Caco-2 (cell line): Measurements from ENCODE around the gene MYO5B. TPM values are rescaled to one million over a fixed set of nuclear protein-coding genes. Genes with fewer than 3 reads are reported as not detected.

Experiments used
- BruUV-seq: library from RNA; stranded (reverse); fragments of 400-500 nt; replicated peaks from 2 replicates; lab custom pipeline; 2021; lab: Mats Ljungman, UMichigan
- CTCF ChIA-PET: fragments of 300-600 bp; sonication (Branson Sonifier 250); formaldehyde crosslinking; loops from one replicate; lab custom pipeline; 2022; ENCODE audit warnings: antibody characterized with exemption; lab: Charles Lee
- POLR2A ChIA-PET: fragments of 300-600 bp; sonication (Branson Sonifier 250); formaldehyde crosslinking; loops from one replicate; lab custom pipeline; 2022; ENCODE audit warnings: antibody characterized with exemption; lab: Charles Lee
- DNase-seq, 2 experiments: peaks; one replicate each; pipeline versions ENCODE4 v3.0.0 to v3.0.0-alpha.2; 2020 to 2022
- H3K27me3 ChIP-seq: replicated peaks from 2 replicates; pipeline ENCODE4 v1.6.0; 2011; ENCODE audit warnings: low read length; ENCODE audit not compliant: control insufficient read depth, insufficient read depth
- H3K36me3 ChIP-seq: 2 replicates; pipeline ENCODE4 v1.5.1; 2011; ENCODE audit warnings: low read length; ENCODE audit not compliant: control insufficient read depth, insufficient read depth
- H3K4me1 ChIP-seq: fragments of 250-450 bp; sonication (Bioruptor Pico); 2 replicates; pipeline ENCODE4 v1.5.1; 2020; ENCODE audit warnings: mild to moderate bottlenecking
- H3K4me3 ChIP-seq: 2 replicates; pipeline ENCODE4 v1.5.1; 2011; ENCODE audit warnings: low read depth, mild to moderate bottlenecking, control low read depth, low read length
- H3K9me3 ChIP-seq: fragments of 250-450 bp; sonication (Bioruptor Pico); 2 replicates; pipeline ENCODE4 v1.5.1; 2020; ENCODE audit warnings: mild to moderate bottlenecking, moderate library complexity
- H3K27ac Mint-ChIP-seq: one replicate; pipeline ENCODE4 v1.8.0; 2022; ENCODE audit warnings: mixed read lengths; ENCODE audit not compliant: unreplicated experiment
- H3K27me3 Mint-ChIP-seq: one replicate; pipeline ENCODE4 v1.8.0; 2022; ENCODE audit warnings: mixed read lengths; ENCODE audit not compliant: insufficient read depth, unreplicated experiment
- H3K36me3 Mint-ChIP-seq: one replicate; pipeline ENCODE4 v1.8.0; 2022; ENCODE audit warnings: mild to moderate bottlenecking, mixed read lengths; ENCODE audit not compliant: insufficient read depth, unreplicated experiment
- H3K4me1 Mint-ChIP-seq: one replicate; pipeline ENCODE4 v1.8.0; 2022; ENCODE audit warnings: low read depth, mixed read lengths; ENCODE audit not compliant: unreplicated experiment
- H3K4me3 Mint-ChIP-seq: one replicate; pipeline ENCODE4 v1.8.0; 2022; ENCODE audit warnings: mild to moderate bottlenecking, moderate library complexity, mixed read lengths; ENCODE audit not compliant: unreplicated experiment
- H3K9me3 Mint-ChIP-seq: one replicate; pipeline ENCODE4 v1.8.0; 2022; ENCODE audit warnings: mixed read lengths; ENCODE audit not compliant: unreplicated experiment
- intact Hi-C: fragments of 100-400 bp; cut with micrococcal nuclease; formaldehyde crosslinking; loops from one replicate; pipeline ENCODE4 v1.10.0; 2022; ENCODE audit not compliant: unreplicated experiment
- total RNA-seq: library from RNA; stranded (reverse); gene quantifications from 2 replicates; pipeline ENCODE4 v1.2.3, GENCODE V29; 2022
- TF ChIP-seq, protein P1 (sequence below), 2 experiments: fragments of 200-600 bp in 1 of 2; IDR thresholded peaks; 1 replicate in 1 of 2; 2 replicates in 1 of 2; pipeline versions ENCODE4 v1.5.1 to v1.8.0; 2011 to 2022; ENCODE audit warnings: antibody characterized with exemption in 1 of 2, control low read depth in 1 of 2, inconsistent platforms in 1 of 2, low read depth in 1 of 2, low read length in 1 of 2, mild to moderate bottlenecking in 1 of 2, moderate library complexity in 1 of 2; ENCODE audit not compliant: insufficient read depth in 1 of 2, severe bottlenecking in 1 of 2, unreplicated experiment in 1 of 2

MYO5B gene
- total RNA-seq, 1 experiment from 2014 or later = 28.3 TPM

DNA sequence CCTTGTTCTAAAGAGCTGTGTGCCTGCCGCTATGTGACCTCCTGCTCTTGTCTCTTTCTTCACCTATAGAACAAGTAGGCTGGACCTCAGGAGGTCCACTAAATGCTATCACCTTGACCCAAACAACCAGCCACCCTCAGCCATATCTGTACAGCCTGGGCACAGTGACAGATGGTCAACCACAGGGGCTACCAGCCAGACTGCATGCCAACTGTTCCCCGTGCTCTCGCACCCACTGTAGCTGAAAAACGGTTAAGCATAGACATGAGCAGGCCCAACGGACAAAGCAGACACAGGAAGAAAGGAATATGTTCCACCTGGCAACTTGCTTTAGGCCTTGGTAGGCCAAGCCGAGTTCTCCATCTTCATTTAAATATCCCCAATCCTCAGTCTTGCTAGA lies 338.5 kb downstream of the MYO5B start:
- Mint-ChIP-seq H3K9me3 (no peaks in the 10 kb centered on the region), H3K4me1 (peaks cover 5% of the 10 kb centered on the region), H3K36me3 (peaks cover 12% of the 10 kb centered on the region), H3K27ac (no peak overlapping the region), H3K27me3 (no peaks in the 10 kb centered on the region), H3K4me3 (no peak overlapping the region)
- Histone ChIP-seq H3K4me3 (no peak overlapping the region), H3K4me1 (peaks cover 7% of the 10 kb centered on the region), H3K36me3 (no peaks in the 10 kb centered on the region), H3K9me3 (no peaks in the 10 kb centered on the region), H3K27me3 (no peaks in the 10 kb centered on the region)
- POLR2A ChIA-PET = no interaction called here
- no TSS peak for BruUV-seq
- TF ChIP-seq, protein P1, sequence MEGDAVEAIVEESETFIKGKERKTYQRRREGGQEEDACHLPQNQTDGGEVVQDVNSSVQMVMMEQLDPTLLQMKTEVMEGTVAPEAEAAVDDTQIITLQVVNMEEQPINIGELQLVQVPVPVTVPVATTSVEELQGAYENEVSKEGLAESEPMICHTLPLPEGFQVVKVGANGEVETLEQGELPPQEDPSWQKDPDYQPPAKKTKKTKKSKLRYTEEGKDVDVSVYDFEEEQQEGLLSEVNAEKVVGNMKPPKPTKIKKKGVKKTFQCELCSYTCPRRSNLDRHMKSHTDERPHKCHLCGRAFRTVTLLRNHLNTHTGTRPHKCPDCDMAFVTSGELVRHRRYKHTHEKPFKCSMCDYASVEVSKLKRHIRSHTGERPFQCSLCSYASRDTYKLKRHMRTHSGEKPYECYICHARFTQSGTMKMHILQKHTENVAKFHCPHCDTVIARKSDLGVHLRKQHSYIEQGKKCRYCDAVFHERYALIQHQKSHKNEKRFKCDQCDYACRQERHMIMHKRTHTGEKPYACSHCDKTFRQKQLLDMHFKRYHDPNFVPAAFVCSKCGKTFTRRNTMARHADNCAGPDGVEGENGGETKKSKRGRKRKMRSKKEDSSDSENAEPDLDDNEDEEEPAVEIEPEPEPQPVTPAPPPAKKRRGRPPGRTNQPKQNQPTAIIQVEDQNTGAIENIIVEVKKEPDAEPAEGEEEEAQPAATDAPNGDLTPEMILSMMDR (IDR thresholded peaks at IDR 0.05; ENCODE audit: insufficient read depth in 1 of 2, low read depth in 1 of 2, low read length in 1 of 2, severe bottlenecking in 1 of 2, unreplicated experiment in 1 of 2) = no peak
- no peak for DNase-seq
- CTCF ChIA-PET = no interaction called here
- intact Hi-C loops = loop anchor here (5.0 kb wide), 2 partner anchors 44 to 59 kb away; partner anchors contain the start of gene ACAA2

DNA sequence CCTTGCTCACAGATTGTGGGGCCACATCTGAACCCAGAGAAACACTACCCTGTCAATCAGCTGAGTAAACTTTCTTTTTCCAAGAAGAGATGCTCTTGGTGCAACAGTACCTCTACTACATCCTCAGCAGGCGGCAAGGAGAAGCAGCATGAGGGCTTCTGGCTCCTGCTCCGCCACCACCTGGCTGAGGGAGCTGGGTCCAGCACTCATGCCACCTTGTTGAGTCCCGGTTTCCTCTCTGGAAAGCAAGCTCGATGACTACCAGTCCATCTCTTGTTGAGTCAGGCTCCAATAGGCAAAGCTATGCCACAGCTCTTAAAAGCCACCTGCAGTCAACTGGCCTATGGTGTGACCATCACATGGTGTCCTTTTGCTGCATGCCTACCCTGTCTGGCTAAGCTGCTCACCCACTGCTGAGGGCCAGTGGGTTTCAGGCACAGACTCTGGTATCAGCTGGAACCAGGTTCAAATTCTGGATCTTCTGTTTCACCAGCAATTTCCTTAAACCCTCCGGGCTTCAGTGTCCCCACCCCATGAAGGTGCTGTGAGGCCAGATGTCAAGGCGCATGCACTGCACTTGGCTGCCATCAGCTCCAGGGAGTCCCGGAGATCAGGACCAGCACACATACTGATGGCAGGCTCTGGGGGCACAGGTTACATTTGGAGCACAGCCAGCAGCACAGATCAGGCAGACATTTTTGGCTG lies 339.1 kb downstream of the MYO5B start:
- H3K9me3 ChIP-seq = no peaks in the 10 kb centered on the region
- Mint-ChIP-seq H3K9me3 (no peaks in the 10 kb centered on the region), H3K27me3 (no peaks in the 10 kb centered on the region), H3K27ac (no peak overlapping the region), H3K36me3 (peaks cover 12% of the 10 kb centered on the region), H3K4me1 (peaks cover 5% of the 10 kb centered on the region), H3K4me3 (no peak overlapping the region)
- no peaks in the 10 kb centered on the region for H3K27me3 ChIP-seq
- TF ChIP-seq, protein P1 (IDR thresholded peaks at IDR 0.05; ENCODE audit: insufficient read depth in 1 of 2, low read depth in 1 of 2, low read length in 1 of 2, severe bottlenecking in 1 of 2, unreplicated experiment in 1 of 2) = no peak
- H3K4me3 ChIP-seq = no peak overlapping the region
- ChIA-PET POLR2A (no interaction called here), CTCF (no interaction called here)
- H3K4me1 ChIP-seq = peaks cover 7% of the 10 kb centered on the region
- BruUV-seq = no TSS peak
- DNase-seq = no peak
- no peaks in the 10 kb centered on the region for H3K36me3 ChIP-seq
- intact Hi-C loops = loop anchor here (5.0 kb wide), 2 partner anchors 44 to 59 kb away; partner anchors contain the start of gene ACAA2

DNA sequence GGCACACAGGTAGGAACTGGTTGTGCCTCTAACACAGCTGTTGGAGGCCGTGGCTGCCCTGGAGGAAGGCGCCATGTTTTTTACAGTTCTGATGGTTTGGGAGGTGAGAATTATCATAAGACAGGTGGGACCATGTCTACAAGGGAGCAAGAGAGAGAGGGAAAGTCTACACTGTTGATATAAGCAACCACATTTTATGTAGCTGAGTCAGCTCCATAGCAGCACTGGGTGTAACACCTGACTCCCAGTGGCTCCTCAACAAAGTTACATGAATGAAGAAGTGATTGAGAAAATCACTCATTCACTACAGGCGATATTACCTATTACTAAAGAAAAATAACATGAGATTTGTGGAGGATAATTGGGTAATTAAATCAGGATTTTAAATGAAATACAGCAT lies 340.3 kb downstream of the MYO5B start:
- no peaks in the 10 kb centered on the region for H3K27me3 Mint-ChIP-seq
- Histone ChIP-seq H3K27me3 (no peaks in the 10 kb centered on the region), H3K4me1 (peaks cover 7% of the 10 kb centered on the region), H3K4me3 (no peak overlapping the region), H3K9me3 (no peaks in the 10 kb centered on the region), H3K36me3 (no peaks in the 10 kb centered on the region)
- peak overlapping the region; percentile 51 for H3K27ac Mint-ChIP-seq
- peaks cover 5% of the 10 kb centered on the region for H3K4me1 Mint-ChIP-seq
- no peak overlapping the region for H3K4me3 Mint-ChIP-seq
- H3K36me3 Mint-ChIP-seq = peaks cover 16% of the 10 kb centered on the region
- POLR2A ChIA-PET = no interaction called here
- DNase-seq = no peak
- CTCF ChIA-PET = no interaction called here
- TF ChIP-seq, protein P1 (IDR thresholded peaks at IDR 0.05; ENCODE audit: insufficient read depth in 1 of 2, low read depth in 1 of 2, low read length in 1 of 2, severe bottlenecking in 1 of 2, unreplicated experiment in 1 of 2) = no peak
- H3K9me3 Mint-ChIP-seq = no peaks in the 10 kb centered on the region
- BruUV-seq = no TSS peak
- intact Hi-C loops = loop anchor here (5.0 kb wide), 2 partner anchors 42 to 57 kb away; partner anchors contain the start of gene ACAA2
